ENCODE data around the gene ARGLU1. TPM values are rescaled to one million over a fixed set of nuclear protein-coding genes. Genes with fewer than 3 reads are reported as not detected.

Gene ARGLU1, protein sequence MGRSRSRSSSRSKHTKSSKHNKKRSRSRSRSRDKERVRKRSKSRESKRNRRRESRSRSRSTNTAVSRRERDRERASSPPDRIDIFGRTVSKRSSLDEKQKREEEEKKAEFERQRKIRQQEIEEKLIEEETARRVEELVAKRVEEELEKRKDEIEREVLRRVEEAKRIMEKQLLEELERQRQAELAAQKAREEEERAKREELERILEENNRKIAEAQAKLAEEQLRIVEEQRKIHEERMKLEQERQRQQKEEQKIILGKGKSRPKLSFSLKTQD
- total RNA-seq: 194 TPM

GRCh38 chr13:106567474-106568298 is at the start of gene ARGLU1:
Gene ARGLU1, minus strand, starts transcription at chr13:106568137. Its CDS starts 218 bp downstream, at chr13:106567919.

DNA sequence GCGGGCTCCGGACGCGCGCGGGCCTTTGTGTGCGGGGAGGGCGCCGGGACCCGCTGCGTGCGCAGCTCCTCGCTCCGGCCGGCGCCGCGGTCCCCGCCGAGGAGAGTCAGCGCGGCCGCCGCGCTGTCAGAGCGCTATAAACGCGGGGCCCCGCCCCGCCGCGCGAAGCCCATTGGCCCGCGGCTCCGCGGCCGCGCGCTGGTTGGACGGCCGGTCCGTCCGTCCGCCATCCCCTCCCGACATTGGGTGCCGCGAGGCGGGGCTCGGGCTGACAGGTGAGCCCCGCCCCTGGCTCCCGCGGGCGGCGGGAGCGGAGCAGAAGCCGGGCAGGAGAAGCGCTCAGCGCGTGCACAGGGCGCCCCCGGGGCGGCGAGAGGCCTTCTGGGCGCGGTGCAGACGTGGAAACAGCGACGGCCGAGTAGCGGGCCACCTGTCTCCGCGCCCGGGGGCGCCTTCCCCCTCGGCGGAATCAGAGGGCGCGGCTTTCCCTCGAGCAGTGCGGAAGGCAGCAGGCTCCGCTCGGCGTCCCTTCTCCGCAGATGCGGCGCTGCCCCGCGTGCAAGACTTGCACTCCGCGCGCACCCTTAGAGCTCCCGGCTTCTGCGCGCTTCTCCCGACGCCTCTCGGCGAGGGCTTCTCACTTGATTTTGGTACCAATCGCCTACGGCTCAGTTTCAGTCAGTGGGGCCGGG is 32.2 kb downstream of the ARGLU1 start, which contains the start of gene EFNB2:
Gene EFNB2, minus strand, starts transcription at position 111 of the 692 bp plus-strand sequence. CDS start 698 bp downstream, outside the sequence.

Other genes starting within 250 kb of the ARGLU1 start
- 70.9 TPM for gene EFNB2, start 32.5 kb downstream of the ARGLU1 start, total RNA-seq